ENCODE data around the gene KIF5C.

- no peak for TF ChIP-seq CTCF (IDR thresholded peaks at IDR 0.05 in 4 of 5, conservative IDR thresholded peaks at IDR 0.05 in 1 of 5)
- no peak for TF ChIP-seq POLR2A (IDR thresholded peaks at IDR 0.05)
Observed at GRCh38 chr2:148899638-148900318, 24.8 kb downstream of the KIF5C start.

Measured in gastrocnemius medialis (tissue), 4 donors.